Fibroblast of skin of left quadriceps (primary cell): Measurements from ENCODE around the gene SH3D19.

Source experiments
- DNase-seq, 2 experiments: peaks; one replicate each; pipeline ENCODE4 v3.0.0-alpha.2; 2013; ENCODE audit warnings: low read depth in 2 of 2

SH3D19 gene

DNA sequence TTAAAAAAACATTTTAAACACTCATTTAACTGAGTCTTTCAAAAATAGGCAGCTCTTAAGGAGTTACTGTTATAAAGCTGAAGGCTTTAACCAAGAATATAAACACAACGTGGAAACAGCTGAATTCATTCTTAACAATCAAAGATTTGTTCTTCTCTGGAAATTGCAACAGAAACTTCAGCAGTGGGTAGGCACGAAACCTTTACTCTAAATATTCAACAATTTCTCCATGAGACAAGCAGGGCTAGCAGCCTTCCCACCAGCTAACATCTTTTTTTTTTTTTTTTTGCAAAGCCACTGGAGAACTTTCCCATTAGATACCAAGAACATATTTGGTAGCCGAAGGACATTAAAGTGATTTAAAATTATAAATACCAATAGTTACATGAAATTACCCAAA lies 126.7 kb downstream of the SH3D19 start:
- no peak for DNase-seq

DNA sequence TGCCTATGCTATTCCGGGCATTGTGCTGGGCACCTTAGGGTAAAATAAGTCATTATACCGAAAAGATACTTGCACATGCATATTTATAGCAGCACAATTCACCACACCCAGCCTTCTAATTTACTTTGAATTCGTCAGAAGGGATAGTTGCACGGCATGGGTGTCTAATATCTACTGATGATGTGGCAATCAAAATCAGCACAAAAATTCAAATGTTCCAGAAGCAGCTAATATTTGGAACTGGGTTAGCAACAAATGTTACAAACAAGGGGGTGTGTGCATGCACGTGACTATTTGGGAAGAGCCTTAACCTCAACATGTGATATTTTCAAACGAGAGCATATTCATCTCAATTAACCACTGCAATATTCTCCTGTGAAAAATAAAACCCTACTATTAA lies 128.2 kb downstream of the SH3D19 start:
- no peak for DNase-seq

DNA sequence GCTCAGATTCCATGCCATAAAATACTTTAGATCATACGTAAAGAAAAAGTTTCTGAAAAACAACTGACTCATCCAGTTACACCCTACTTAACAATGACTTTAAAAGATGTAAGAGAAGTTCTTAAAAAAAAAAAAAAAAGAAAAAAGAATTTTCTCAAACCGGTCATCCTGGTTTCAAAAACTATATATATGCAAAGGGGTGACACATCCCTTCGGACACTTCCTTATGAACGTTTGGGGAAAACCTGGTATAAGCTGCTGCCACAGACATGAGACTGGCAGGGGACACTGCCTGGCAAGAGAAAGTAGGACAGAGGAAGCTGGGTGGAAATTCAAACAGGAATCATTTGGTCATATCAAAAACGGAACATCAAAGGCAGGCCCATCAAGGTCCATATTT lies 129.6 kb downstream of the SH3D19 start:
- peak; percentile 30 to 33 for DNase-seq

DNA sequence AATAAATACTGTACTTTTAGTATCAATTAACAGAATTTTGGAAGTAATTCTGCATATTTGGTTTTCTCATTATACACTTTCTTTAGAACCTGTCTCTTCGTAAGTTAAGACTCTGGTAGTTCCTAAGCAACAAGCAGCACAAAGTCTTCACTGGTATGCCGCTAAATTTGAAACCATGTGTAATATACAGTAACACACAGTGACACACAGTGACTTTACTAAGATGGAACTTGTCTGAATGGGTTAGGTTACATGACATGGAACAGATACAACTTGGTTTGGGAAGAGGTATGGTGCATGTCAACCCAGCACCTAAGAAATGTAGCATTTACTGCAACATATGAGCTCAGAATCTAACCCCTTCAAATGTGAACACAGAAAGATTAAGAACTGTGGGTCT lies 132.0 kb downstream of the SH3D19 start:
- DNase-seq: no peak

DNA sequence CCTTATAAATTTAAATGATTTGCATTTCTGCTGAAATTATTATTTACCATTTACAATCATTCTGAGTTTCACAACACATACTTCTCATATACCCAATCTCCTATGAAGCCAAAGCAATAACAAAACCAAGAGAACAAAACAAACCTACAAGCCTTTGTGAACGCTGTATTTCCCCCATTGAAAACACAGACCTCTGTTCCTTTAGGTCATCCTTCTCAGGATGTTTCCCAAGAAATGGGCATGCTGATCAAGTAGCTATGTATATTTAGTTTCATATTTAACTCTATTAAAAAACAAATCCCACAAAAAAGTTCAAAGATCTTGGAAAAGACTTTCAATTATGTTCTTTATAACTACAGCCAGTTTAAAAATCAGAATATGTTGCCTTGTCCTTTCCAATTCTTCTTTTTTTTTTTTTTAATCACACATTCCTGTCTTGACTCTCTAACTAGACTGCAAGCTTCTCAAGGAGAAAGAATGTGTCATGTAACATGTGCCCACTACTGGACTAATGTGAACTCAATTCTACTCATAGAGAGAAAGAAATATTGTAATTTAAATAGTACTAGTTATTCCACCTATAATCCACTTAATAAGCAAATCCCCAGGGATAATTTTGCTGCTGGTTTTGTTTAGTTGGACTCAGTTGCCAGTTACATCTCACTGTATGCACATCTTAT lies 132.7 kb downstream of the SH3D19 start:
- DNase-seq: no peak

DNA sequence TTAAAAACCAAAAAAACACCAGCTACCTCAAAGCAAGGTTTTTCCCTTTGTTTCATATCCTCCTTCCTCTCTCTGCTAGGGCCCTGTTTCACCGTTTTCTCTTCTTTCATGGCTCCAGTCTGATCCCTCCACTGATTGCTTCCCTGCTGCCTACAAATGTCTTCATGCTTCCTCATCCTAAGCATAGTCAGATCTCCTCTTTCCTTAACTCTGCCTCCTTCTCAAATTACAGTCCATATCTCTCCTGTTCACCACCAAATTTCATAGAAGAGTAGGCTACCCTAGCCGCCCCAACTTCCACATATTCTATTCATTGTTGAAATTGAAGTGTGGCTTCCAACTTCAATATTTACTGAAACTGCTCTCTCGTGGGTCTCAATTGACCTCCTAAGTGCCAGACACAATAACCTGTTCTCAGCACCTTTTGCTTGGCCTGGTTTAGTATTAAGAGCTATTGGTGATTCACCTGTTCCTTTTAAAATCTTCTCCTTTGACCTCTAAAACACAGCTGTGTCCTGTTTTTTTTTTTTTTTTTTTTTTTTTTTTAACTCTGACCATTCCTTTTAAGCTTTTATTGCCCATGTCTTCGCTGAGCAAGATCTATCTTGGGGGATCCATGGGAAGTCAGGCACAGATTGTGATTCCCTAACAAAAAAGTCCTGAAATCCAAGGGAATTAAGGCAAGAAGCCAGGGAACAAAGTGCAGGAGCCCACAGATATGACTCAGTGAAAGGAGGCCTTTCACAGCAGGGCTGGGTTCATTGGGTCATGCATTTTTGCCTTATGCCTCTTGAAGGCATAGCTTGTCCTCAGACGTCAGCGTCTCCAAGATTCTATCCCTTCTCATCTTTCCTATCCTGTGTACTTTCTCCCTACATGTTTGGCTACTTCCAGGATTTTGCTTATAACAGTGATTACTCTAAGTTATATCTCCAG lies 140.6 kb downstream of the SH3D19 start:
- DNase-seq: no peak

DNA sequence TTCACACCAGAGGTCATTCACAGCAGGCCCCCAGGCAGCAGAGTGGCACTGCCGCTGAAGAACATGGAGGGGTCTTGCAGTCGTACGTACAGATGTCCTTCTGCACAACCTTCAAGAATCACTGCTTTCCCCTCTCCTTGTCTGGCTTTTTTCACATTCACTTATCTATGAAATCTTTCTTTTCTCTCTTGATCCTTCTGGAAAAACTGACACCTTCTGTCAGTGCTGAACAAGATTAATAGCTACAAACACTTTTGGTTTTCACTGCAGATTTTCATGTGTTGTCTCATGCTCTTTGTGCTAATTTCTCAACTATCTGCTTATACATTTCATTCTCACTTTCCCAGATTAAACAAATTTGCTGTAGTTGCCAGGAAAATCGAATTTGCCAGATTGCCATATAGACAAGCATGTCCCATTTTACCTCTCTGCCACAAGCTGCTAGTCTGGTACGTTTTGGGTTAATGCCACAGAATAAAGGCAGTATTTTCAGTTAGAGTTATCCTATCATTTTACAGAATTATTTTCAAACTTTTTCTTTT lies 142.9 kb downstream of the SH3D19 start:
- no peak for DNase-seq

DNA sequence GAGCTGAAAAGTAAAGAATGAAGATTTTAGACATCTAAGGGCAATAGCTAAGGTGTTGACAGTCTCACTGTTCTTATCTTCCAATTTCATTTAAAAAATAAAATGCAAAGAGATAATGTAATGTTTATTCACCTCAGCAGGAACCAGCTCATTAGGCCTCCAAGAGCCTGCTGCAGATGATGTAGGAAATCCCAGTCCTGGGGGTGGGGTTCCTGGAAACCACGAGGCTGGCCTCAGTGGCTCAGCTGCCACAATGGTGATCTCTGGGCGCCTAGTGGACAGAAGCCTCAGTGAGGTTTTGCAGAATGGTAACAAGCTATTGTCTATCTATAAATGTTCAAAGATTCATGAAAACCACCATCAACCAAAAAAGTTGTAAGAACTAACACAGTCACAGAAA lies 148.7 kb downstream of the SH3D19 start:
- no peak for DNase-seq

DNA sequence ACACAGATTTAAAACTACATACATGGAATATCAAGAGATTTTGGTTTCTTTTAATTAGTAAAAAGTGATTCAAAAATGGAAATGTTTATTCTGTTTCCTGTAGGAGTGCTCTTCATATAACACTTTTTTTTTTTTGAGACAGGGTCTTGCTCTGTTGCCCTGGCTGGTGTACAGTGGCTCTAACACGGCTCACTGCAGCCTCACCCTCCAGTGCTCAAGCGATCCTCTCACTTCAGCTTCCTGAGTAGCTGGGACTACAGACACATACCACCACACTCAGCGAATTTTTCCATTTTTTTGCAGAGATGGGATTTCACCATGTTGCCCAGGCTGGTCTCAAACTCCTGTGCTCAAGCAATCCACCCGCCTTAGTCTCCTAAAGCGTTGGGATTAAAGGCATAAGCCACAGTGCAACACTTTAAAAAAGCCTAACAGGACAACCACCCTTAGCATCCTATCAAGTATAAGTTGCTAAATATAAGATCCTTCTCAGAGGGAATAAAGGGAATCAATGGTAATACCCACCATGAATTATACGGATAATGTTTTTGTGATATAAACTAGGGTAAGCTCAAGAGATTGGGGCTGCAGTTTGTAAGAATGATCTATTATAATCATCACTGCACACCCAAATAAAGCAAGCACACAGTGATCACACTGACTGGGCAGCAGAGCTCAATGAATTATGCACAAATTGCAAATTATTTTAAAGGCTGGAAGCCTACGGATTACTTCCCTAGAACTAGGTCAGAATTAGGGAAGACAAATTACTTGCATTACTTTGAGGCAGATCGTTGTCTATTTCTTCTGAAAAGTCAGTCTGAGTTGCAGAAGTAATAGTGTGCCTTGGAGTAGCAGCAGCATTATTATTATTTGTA lies 149.4 kb downstream of the SH3D19 start:
- no peak for DNase-seq

DNA sequence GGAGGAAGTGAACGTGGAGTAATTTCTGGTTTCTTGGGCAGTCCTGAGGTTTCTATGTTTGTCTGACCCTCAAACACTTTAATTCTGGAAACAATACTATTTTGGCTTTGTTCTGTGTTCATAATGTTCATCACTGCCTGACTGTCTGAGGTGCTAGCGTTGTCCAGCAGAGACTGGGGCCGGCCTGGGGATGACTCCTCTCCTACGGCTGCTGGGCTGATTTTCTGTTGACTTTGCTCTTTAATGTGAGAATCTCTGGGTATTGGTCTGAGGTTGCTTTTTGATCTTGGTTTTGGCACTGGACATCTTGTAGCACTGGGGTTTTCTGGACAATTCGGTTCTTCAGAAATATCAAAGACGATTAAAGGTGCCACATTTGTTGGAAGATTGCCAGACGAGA lies 150.2 kb downstream of the SH3D19 start:
- DNase-seq: no peak

DNA sequence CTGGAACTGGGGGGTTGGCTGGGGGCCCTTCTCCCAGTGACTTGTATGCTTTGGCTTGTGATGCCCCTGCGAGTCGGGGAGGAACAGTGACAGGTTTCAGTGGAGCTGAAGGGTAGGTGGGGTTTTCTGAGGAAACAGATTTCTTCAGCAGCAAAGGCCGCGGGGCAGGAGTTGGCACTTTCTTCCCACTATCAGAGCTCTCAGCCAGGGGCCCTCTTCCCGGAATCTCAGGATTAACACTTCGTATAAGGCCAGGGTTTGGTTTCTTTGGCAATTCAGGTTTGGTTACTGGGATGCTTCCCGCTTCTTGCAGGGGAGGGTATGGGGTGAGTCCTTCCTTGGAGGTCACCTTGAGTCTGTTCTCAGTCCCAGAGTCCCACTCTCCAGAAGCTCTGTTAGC lies 150.6 kb downstream of the SH3D19 start:
- DNase-seq: no peak

DNA sequence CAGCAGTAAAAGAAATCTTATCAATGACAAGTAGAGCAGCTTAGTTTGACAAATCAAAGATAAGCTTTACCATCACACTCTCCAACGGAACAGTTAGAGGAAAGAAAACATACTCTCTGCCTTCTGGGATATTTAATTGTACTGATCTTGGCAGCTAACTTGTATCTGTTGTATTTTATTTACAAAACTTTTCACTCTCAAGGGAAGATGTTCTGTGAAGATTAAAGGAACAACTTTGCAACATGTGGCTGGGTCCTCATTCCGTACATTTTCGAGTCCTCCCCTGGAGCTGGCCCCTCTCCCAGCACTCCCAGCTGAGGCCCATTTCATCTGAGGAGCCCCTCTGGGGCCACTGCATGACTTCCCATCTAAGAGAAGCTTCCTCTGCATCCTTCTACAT lies 151.5 kb downstream of the SH3D19 start:
- peak; percentile 36 to 39 for DNase-seq

DNA sequence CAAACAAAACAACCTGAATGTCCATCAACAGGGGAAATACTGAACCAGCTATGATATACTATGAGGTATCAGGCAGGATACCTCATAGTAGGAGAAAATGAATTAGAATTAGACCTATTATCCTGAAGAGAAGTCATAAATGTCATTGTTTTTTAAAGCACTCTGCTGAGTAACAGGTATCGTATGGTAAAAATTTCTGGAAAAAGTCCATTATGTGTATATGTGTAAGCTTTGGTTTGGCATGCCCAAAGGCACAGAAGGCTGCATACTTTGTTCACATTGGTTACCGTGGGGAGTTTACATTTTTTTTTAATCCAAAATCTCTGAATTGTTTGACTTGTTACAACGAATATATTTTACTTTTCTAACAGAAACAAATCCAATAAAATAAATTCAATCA lies 155.5 kb downstream of the SH3D19 start:
- peak; percentile 18 to 25 for DNase-seq

DNA sequence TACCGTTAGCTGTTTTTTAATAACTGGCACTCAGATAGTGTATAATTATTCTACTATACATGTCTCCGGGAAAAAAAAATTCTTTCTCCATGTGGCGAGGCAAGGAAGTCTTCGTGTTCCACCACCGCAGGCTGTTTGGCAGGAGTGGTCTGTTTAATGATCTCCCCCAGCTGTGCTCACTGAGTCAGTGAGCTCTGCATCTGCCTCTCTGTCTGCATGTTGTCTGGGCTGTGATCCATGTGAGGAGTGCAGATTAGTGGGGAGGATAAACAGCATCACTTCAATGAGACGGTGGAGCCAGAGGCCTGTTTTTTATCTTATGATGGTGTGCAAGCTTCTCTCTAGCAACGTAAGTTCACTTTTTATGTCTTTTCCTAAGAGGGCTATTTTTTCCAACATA lies 156.2 kb downstream of the SH3D19 start:
- DNase-seq: peak; percentile 94 to 95

DNA sequence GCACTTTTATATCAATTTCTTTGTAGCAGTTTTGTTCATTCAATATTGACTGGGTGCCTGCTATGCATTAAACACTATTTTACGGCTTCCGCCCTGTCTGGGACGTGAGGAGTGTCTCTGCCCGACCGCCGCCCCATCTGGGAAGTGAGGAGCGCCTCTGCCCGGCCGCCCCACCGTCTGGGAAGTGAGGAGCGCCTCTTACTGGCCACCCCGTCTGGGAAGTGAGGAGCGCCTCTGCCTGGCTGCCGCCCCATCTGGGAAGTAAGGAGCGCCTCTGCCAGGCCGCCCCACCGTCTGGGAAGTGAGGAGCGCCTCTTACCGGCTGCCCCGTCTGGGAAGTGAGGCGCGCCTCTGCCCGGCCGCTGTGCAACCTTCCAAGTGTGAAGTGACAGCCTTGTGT lies 157.8 kb downstream of the SH3D19 start:
- DNase-seq: no peak

DNA sequence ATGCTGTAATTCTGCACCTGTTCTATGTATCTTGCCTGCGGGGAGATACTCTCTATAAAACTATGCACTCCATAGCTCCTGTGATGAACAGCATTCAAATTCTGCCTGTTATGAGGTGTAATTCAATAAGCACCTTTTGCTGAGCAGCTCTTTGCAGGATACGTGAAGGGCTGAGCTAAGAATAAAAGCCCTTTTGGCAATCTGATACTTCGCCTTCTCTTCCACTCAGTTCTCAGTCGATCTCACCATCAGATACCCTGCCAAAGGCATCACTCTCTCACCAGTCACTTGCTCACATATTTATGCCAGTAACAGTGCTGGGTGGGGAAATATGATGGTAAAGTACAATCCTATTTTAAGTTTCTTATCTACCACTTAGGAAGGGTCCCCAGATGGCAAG lies 158.8 kb downstream of the SH3D19 start:
- DNase-seq: no peak

DNA sequence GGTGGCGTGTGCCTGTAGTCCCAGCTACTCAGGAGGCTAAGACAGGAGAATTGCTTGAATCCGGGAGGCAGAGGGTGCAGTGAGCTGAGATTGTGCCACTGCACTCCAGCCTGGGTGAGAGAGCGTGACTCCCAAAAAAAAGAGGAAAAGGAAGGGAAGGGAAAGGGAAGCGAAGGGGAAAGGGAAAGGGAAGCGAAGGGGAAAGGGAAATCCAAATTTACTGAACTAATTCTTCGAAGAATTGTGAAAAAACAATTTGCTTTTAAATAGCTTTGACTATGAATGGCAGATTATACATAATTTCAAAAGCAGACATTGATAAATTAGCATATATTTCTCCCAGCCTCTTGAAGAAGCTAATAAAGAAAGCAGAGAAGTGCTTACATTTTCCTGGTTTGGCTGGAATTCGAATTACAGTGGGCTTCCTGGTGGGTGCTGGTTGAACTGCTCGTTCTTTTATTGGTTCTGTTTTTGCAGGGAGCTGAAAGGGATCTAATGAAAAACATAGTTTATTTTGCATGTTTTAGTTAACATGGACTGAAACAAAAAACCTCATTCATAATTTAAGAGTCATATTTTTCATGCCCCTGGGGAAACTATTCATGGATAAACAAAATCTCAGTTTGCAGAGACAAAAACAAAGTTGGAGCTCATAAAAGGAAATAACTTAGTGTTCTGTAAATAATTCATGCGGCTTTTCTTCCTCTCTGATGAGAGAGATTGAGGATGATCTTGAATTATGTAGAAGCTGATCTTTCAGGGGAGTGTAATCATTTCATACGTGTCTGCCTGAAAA lies 160.0 kb downstream of the SH3D19 start:
- DNase-seq: no peak

DNA sequence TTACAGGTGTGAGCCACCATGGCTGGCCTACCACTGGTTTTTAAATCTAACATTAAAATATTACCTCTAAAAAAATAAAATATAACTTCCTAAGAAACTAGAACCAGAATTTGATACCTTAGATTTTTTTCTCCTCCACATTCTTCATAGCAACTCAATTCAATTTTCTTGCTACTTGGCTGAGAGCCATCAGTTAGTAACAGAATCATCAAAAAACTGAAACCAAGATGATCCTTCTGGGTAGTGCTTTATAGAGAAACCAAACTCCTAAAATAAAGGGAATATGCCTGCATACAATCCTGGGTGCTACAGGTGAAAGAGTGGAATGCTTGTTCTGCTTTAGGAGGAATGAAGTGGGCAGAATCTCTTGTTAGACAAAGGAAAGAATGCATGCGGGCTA lies 161.6 kb downstream of the SH3D19 start:
- no peak for DNase-seq

DNA sequence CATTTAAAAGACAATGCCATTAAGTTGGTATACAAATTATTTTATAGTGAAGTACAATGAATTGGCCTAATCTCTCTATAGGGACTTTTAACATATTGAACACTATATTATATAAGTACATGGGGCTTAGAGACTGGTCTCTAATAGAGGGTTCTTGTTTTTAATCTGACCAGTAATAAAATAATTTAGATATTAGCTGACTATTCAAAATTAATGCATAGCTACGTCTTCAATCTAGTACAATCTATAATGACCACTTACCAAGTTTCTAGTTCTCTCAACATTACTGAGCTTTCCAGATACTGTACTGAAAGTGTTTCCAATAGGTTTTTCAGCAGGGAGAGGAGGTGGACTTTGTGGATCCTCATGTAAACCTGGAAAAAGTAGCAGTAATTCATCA lies 166.4 kb downstream of the SH3D19 start:
- DNase-seq: no peak

DNA sequence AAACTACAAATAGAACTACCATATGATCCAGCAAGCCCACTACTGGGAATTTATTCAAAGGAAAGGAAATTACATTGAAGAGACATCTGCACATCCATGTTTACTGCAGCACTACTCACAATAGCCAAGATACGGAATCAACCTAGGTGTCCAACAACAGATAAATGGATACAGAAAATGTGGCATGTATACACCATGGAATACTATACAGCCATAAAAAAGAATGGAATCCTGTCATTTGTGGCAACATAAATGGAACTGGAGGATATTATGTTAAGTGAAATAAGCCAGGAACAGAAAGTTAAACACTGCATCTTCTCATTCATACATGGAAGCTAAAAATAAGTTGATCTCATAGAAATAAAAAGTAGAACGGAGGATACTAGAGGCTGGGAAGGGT lies 167.9 kb downstream of the SH3D19 start:
- DNase-seq: no peak

DNA sequence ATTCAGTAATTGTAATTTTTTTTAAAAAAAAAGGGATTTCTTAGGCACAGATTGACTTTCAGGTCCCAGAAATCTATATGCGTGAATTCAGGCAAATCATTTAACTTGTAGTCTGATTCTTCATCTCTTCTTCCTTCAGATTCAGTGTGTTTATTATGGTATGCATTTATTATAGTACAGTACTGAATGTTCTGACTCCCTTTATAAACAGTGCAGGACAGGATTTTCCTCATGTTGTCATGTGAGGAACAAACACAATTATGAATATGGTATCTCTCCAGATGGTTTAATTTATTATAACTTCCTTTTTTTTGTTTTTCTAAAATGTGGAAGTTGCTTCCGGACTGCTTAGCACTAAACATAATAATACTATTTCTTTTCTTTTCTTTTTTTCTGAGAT lies 171.8 kb downstream of the SH3D19 start:
- no peak for DNase-seq
